ENCODE measurements around the gene PRKG1.
"Not testable (repeated sequence)": the region's sequence is repeated elsewhere in the genome, so short reads cannot be mapped to it uniquely, and the experiment has no call there.

PRKG1 gene

GRCh38 chr10:52111101-52111891 lies 1037.0 kb downstream of the PRKG1 start:
- no peak for DNase-seq

DNA sequence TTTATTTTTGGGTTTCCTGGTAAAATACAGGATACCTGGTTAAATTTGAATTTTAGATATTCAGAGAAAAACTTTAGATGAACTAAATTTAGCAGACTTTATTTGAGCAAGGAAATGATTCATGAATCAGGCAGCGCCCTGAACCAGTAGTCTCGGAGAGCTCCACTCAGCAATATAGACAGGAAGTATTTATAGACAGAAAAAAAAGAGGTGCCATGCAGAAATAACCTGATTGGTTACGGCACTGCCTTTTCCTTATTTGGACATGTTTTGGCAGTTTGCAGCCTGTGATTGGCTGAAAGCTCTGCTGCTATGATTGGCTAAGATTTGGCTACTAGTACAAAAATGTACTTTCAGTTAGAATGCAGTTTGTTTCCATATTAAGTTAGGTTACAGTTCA lies 1041.5 kb downstream of the PRKG1 start:
- no peak for DNase-seq

- DNase-seq: no peak
Measured at GRCh38 chr10:52119507-52119906, 1045.2 kb downstream of the PRKG1 start.

GRCh38 chr10:52121688-52122087 lies 1047.4 kb downstream of the PRKG1 start:
- no peak for DNase-seq

GRCh38 chr10:52128056-52128683 lies 1053.9 kb downstream of the PRKG1 start:
- DNase-seq: no peak

DNA sequence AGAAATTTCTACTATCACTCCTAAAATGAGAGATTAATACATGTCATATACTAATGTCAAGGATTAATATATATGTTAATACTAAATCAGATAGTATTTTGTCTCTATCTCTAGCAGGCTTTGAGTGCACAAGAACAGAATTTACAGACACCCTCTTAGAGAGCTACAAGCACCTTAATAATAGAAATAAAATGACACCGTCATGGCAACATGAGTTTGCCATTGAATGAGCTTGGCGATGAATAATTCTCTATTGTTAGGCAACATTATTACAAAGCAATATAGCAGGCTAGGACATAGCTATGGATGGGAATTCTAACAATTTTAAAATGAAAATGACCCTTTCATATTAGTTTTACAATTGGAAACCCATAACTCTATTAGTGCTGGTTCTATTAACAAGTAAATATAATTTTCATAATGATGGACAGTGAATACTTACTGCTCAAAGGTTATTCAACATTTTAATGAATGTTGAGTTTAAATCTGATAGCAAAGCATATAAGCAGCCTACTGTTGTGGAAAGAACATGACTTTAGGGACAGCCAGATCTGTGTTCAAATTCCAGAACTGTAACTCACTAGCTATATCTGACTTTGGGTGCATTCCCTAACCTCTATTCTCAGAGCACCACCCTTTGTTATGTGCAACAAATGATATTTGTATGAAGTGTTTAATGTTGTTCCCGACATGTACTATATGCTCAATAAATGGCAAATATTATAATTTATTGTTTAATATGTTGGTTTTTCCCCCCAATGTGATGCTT lies 1055.3 kb downstream of the PRKG1 start:
- DNase-seq: no peak

- no peak for DNase-seq
Measured at GRCh38 chr10:52135101-52135500, 1060.8 kb downstream of the PRKG1 start.

GRCh38 chr10:52136921-52137320 lies 1062.6 kb downstream of the PRKG1 start:
- no peak for DNase-seq

- no peak for DNase-seq
Measured at GRCh38 chr10:52143338-52143737, 1069.1 kb downstream of the PRKG1 start.

DNA sequence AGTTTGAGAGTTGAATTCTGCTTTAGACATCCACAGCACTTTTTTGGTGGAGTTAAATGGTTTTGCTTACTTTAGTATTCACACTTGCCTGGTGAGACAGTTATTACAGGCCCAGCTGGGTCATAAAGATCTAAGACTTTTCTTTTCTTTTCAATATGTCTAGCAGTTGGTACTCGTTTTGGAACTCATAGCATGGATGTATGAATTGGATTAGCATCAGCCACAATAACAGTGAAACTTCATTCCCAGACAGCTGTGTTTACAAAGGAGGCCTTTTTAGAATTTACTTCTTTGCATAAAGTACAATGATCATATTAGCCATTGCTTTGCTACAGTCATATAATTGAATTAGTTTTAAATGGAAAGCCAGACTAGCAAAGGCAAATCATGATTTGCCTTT lies 1071.3 kb downstream of the PRKG1 start:
- no peak for DNase-seq

- no peak for DNase-seq
Measured at GRCh38 chr10:52146766-52147165, 1072.5 kb downstream of the PRKG1 start.

- DNase-seq: no peak
Measured at GRCh38 chr10:52170776-52171175, 1096.5 kb downstream of the PRKG1 start.

DNA sequence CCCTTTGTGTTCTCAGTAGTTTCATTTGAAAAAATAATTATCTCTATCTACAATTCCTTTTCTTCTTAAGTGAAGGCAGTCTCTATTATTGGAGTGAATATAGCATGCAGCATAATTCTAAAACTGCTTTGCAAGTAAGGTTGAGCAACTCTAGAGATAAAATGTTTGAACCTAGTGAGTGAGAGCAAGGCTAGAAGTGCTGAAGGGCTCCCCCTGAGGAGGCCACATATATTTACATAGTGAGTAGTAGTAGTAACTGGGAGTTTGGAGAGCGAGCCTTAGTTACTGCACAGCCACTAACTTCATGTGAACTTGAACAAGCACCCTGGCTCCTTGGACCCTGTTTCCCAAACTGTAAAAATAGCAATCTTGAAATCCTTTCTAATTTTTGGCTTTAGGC lies 1098.3 kb downstream of the PRKG1 start:
- no peak for DNase-seq

- DNase-seq: no peak
Measured at GRCh38 chr10:52185256-52185655, 1111.0 kb downstream of the PRKG1 start.

DNA sequence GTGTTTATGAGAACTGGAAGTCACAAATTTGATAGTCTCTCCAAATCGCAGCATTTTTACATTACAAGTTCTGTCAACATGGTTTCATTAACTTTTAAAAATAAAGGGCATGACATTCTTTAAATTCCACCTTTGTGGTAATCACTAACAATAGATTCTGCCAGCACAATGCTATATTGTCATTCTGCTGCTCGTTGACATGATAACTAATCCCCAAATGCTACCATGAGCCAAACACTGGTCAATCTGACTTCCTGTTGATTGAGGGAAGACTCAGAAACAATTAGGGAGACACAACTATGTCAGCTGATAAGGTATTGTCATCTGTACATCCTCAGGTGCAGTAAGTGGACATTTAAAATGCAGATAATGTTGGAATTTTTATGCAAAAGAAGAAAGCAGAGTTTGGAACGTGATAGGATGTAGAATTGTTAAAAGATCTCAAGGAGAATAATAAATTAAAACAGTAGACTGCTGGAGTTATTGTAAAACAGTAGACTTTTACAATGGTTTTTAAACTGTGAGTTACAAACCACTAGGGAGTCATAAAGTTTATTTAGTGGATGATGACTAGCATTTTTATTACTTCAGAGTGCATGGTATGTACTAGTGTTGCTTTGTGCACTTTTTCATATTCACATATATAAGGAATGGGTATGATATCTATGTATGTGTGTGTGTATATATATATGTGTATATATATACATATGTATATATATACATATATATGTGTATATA lies 1113.4 kb downstream of the PRKG1 start:
- no peak for DNase-seq

DNA sequence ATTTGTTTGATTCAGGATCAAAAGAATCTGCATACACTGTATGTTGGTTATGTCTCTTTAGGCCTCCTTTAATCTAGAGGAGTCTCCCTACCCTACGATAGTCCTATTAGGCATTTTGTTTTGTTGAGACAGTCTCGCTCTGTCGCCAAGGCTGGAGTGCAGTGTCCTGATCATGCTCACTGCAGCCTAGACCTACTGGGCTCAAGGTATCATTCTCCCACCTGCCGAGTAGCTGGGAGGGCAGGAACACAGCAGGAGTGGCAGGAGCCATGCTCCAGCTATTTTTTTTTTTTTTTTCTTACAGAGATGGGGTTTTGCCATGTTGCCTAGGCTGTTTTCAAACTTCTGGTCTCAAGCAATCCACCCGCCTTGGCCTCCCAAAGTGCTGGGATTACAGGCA lies 1116.8 kb downstream of the PRKG1 start:
- no peak for DNase-seq

GRCh38 chr10:52194191-52194590 lies 1119.9 kb downstream of the PRKG1 start:
- DNase-seq: no peak

GRCh38 chr10:52194716-52195115 lies 1120.4 kb downstream of the PRKG1 start:
- DNase-seq: no peak

- DNase-seq: no peak
Measured at GRCh38 chr10:52197098-52197497, 1122.8 kb downstream of the PRKG1 start.

DNA sequence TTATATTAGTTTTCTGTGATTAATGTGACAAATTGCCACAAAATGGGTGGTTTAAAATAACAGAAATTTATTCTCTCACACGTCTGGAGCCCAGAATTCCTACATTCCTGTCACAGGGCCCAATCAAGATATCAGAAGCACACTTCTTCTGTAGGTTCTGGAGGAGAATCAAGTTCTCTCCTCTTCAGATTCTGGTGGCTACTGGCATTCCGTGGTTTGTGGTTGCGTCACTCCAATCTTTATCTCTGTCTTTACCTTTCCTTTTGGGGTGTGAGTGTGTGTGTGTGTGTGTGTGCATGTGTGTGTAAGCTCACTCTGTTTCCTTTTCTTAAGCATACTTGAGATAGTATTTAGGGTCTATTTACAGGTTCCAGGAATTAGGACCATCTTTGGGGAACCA lies 1124.3 kb downstream of the PRKG1 start:
- DNase-seq: no peak

- not testable (repeated sequence) for DNase-seq
Measured at GRCh38 chr10:52204906-52205305, 1130.6 kb downstream of the PRKG1 start.

DNA sequence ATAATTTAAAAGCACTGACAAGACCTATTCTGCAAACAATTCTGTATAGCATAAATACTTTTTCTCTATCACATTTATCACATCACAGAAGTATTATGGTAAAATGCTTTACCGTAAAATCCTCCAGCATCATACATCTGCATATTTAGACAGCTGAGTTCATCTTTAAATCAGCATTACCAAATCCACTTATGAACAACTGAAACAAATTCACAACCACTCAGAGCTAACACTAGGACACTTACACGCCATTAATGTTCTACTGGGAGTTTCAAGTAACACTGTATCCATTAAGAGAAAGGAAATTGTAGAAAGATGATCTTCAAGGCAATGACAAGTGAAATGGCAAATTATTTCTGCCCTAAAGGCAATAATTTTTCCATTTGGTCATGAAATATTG lies 1134.1 kb downstream of the PRKG1 start:
- DNase-seq: no peak

- DNase-seq: no peak
Measured at GRCh38 chr10:52210161-52210560, 1135.9 kb downstream of the PRKG1 start.

All from activated naive CD4-positive, alpha-beta T cell treated with Interleukin-2 at 50 U/mL for 16 hours (primary cell).